ENCODE data around the gene CNDP1. TPM values are rescaled to one million over a fixed set of nuclear protein-coding genes. Genes with fewer than 3 reads are reported as not detected.

Gene CNDP1
- polyA plus RNA-seq, 1 of the 3 experiments (the other 2 are of a cell fraction), result not detected

DNA sequence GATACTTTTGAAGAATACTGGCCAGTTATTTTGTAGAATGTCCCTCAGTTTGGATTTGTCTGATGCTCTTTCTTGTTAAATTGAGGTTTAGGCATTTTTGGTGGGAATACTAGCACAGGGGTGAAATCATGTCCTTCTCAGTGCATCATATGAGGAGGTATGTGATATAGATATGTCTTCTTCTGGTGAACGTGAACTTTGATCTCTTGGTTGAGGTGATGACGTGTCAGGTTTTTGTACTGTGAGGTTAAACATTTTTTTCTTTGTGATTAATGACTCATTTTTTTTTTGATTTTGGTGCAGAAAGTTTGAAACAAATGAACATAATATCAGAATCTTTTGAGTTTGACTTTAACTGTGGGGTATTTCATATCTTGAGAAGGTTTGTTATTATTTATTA lies 74.4 kb downstream of the CNDP1 start:
- H3K27ac ChIP-seq (ENCODE audit: low read depth in 2 of 2, low read length in 1 of 2), result no peak overlapping the region
- H3K4me2 ChIP-seq, result no peak overlapping the region
- H3K27me3 ChIP-seq (ENCODE audit: insufficient read depth), result no peaks in the 10 kb centered on the region
- H2AFZ ChIP-seq (ENCODE audit: low read depth), result no peak overlapping the region
- H4K20me1 ChIP-seq (ENCODE audit: insufficient read depth), result no peaks in the 10 kb centered on the region
- no peaks in the 10 kb centered on the region for H3K9me3 ChIP-seq
- no peak overlapping the region for H3K4me3 ChIP-seq (ENCODE audit: low read depth in 2 of 2, low read length in 1 of 2)
- no peak for TF ChIP-seq MXI1 (IDR thresholded peaks at IDR 0.05; ENCODE audit: low read depth, low read length)
- H3K9ac ChIP-seq, result no peak overlapping the region
- DNase-seq, result no peak
- no peaks in the 10 kb centered on the region for H3K9me2 ChIP-seq
- peaks cover 51% of the 10 kb centered on the region for H3K79me2 ChIP-seq (ENCODE audit: insufficient read depth)
- WGBS (ENCODE audit: low lambda C conversion rate), result 94% methylated on average over 2 of the region's 2 CpGs
- peaks cover 0 to 2% of the 10 kb centered on the region in 2 experiments for H3K36me3 ChIP-seq (replicated peaks in 1 of 2; ENCODE audit: control insufficient read depth in 1 of 2, insufficient read depth in 2 of 2, low read length in 1 of 2)
- CTCF ChIA-PET, result no interaction called here
- POLR2A ChIA-PET, result no interaction called here
- no peaks in the 10 kb centered on the region for H3F3A ChIP-seq (replicated peaks; ENCODE audit: insufficient read depth)
- H3K4me1 ChIP-seq (ENCODE audit: control insufficient read depth in 1 of 2, insufficient read depth in 2 of 2, low read depth in 1 of 2, low read length in 1 of 2), result no peaks in the 10 kb centered on the region; a peak in 1 of 4 replicates

GRCh38 chr18:74609535-74609934 lies 75.2 kb downstream of the CNDP1 start:
- Histone ChIP-seq H4K20me1 (ENCODE audit: insufficient read depth) (no peaks in the 10 kb centered on the region), H3K4me1 (ENCODE audit: control insufficient read depth in 1 of 2, insufficient read depth in 2 of 2, low read depth in 1 of 2, low read length in 1 of 2) (no peaks in the 10 kb centered on the region; a peak in 1 of 4 replicates), H3K9me2 (no peaks in the 10 kb centered on the region), H3K36me3 (replicated peaks in 1 of 2; ENCODE audit: control insufficient read depth in 1 of 2, insufficient read depth in 2 of 2, low read length in 1 of 2) (peaks cover 0 to 2% of the 10 kb centered on the region in 2 experiments), H3K9me3 (no peaks in the 10 kb centered on the region), H3K4me2 (no peak overlapping the region), H3K27me3 (ENCODE audit: insufficient read depth) (no peaks in the 10 kb centered on the region), H3K4me3 (ENCODE audit: low read depth in 2 of 2, low read length in 1 of 2) (no peak overlapping the region), H2AFZ (ENCODE audit: low read depth) (no peak overlapping the region), H3K9ac (no peak overlapping the region), H3K27ac (ENCODE audit: low read depth in 2 of 2, low read length in 1 of 2) (no peak overlapping the region), H3K79me2 (ENCODE audit: insufficient read depth) (peaks cover 43% of the 10 kb centered on the region), H3F3A (replicated peaks; ENCODE audit: insufficient read depth) (no peaks in the 10 kb centered on the region)
- CTCF ChIA-PET, result interaction anchor here (1.2 kb wide), 1 partner anchor 11 kb away, joined by 3 read pairs; no protein-coding TSS in a partner anchor
- POLR2A ChIA-PET, result no interaction called here
- WGBS (ENCODE audit: low lambda C conversion rate), result 83% methylated on average over 3 of the region's 3 CpGs
- TF ChIP-seq NRF1 (IDR thresholded peaks at IDR 0.05; ENCODE audit: low read depth, low read length) (no peak), MXI1 (IDR thresholded peaks at IDR 0.05; ENCODE audit: low read depth, low read length) (no peak), FOXM1 (IDR thresholded peaks at IDR 0.05; ENCODE audit: low read depth) (no peak), MEF2A (IDR thresholded peaks at IDR 0.05; ENCODE audit: borderline replicate concordance, low read depth) (no peak), NFIC (IDR thresholded peaks at IDR 0.05; ENCODE audit: borderline replicate concordance) (no peak), ELF1 (IDR thresholded peaks at IDR 0.05) (no peak), CTCF (IDR thresholded peaks at IDR 0.05) (no peak), POLR2AphosphoS5 (IDR thresholded peaks at IDR 0.05; ENCODE audit: low read depth, low read length) (no peak), IRF3 (IDR thresholded peaks at IDR 0.05; ENCODE audit: low read depth, low read length) (no peak)
- no peak for DNase-seq
